OCI-LY3 (cell line): Measurements from ENCODE around the gene KRTCAP3.

Source experiments
- CTCF ChIP-seq: fragments of 200-600, 300-600 bp; sonication (generic); IDR thresholded peaks from 2 replicates; pipeline ENCODE4 v1.5.1; 2014; ENCODE audit warnings: antibody characterized with exemption, low read length, low read depth
- EZH2phosphoT487 ChIP-seq: fragments of 200-600 bp; shearing (Covaris generic); IDR thresholded peaks from 2 replicates; pipeline ENCODE4 v1.6.1; 2018; ENCODE audit warnings: antibody characterized with exemption, mixed run types, low read depth

- no peak for TF ChIP-seq CTCF
- no peak for TF ChIP-seq EZH2phosphoT487
Measured at GRCh38 chr2:27408601-27409320, 33.4 kb upstream of the KRTCAP3 start.
